ENCODE measurements around the gene ZNF443.

DNA sequence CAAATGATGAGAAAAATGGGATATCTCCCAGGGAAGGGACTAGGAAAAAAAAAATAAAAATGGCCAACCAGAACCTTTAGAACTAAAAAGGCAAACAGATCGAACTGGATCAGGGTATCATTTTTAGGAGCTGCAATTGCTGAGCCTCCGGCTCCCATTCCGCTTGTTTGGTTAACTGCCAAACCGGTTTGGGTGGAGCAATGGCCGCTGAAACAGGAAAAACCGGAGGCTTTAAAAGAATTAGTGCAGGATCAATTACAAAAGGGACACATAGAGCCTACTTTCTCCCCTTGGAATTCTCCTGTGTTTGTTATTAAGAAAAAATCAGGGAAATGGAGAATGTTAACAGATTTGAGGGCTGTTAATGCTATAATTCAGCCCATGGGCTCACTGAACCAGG lies 12.7 kb upstream of the ZNF443 start:
- TF ChIP-seq, protein P1, sequence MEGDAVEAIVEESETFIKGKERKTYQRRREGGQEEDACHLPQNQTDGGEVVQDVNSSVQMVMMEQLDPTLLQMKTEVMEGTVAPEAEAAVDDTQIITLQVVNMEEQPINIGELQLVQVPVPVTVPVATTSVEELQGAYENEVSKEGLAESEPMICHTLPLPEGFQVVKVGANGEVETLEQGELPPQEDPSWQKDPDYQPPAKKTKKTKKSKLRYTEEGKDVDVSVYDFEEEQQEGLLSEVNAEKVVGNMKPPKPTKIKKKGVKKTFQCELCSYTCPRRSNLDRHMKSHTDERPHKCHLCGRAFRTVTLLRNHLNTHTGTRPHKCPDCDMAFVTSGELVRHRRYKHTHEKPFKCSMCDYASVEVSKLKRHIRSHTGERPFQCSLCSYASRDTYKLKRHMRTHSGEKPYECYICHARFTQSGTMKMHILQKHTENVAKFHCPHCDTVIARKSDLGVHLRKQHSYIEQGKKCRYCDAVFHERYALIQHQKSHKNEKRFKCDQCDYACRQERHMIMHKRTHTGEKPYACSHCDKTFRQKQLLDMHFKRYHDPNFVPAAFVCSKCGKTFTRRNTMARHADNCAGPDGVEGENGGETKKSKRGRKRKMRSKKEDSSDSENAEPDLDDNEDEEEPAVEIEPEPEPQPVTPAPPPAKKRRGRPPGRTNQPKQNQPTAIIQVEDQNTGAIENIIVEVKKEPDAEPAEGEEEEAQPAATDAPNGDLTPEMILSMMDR (IDR thresholded peaks at IDR 0.05) = no peak
- no peak for TF ChIP-seq POLR2A (IDR thresholded peaks at IDR 0.05)

Measured in adrenal gland (tissue), 5 donors.